Fibroblast of lung (primary cell): Measurements from ENCODE around the gene HLA-DOA. TPM values are rescaled to one million over a fixed set of nuclear protein-coding genes. Genes with fewer than 3 reads are reported as not detected.

Experiments
- DNase-seq, 2 donors: peaks; one replicate each; pipeline versions ENCODE4 v3.0.0 to v3.0.0-alpha.2; 2010; ENCODE audit warnings: low read depth in 2 of 2
- H2AFZ ChIP-seq: 2 replicates; pipeline ENCODE4 v1.5.1; 2012; ENCODE audit warnings: low read length, control low read depth, inconsistent platforms
- H3K27ac ChIP-seq: 2 replicates; pipeline ENCODE4 v1.5.1; 2011; ENCODE audit warnings: low read length, control low read depth; ENCODE audit not compliant: insufficient read depth
- H3K27me3 ChIP-seq: 2 replicates; pipeline ENCODE4 v1.5.1; 2011; ENCODE audit warnings: mild to moderate bottlenecking, low read length; ENCODE audit not compliant: control insufficient read depth, insufficient read depth
- H3K36me3 ChIP-seq: 2 replicates; pipeline ENCODE4 v1.5.1; 2011; ENCODE audit warnings: low read length; ENCODE audit not compliant: control insufficient read depth, insufficient read depth
- H3K4me1 ChIP-seq: 2 replicates; pipeline ENCODE4 v1.5.1; 2011; ENCODE audit warnings: low read length; ENCODE audit not compliant: control insufficient read depth, insufficient read depth; ENCODE audit errors: extremely low read depth
- H3K4me2 ChIP-seq: 2 replicates; pipeline ENCODE4 v1.5.1; 2011; ENCODE audit warnings: low read length, control low read depth; ENCODE audit not compliant: insufficient read depth; ENCODE audit errors: extremely low read depth
- H3K4me3 ChIP-seq, 4 experiments: fragments of 200-600 bp in 1 of 4; sonication (generic) in 1 of 4; replicated peaks in 1 of 4; 2 replicates each; pipeline ENCODE4 v1.5.1; 2011 to 2016; ENCODE audit warnings: low read length in 4 of 4, low read depth in 3 of 4, mild to moderate bottlenecking in 3 of 4, control low read depth in 2 of 4, inconsistent platforms in 1 of 4, mixed read lengths in 1 of 4; ENCODE audit not compliant: insufficient read depth in 1 of 4; ENCODE audit errors: control extremely low read depth in 1 of 4
- H3K79me2 ChIP-seq: 2 replicates; pipeline ENCODE4 v1.5.1; 2012; ENCODE audit warnings: mild to moderate bottlenecking, low read length, inconsistent platforms; ENCODE audit not compliant: control insufficient read depth, insufficient read depth
- H3K9ac ChIP-seq: 2 replicates; pipeline ENCODE4 v1.5.1; 2011; ENCODE audit warnings: mild to moderate bottlenecking, low read length, control low read depth; ENCODE audit not compliant: insufficient read depth
- H3K9me3 ChIP-seq: 2 replicates; pipeline ENCODE4 v1.5.1; 2012; ENCODE audit warnings: low read depth, low read length; ENCODE audit not compliant: control insufficient read depth, insufficient read depth
- H4K20me1 ChIP-seq: 2 replicates; pipeline ENCODE4 v1.5.1; 2011; ENCODE audit warnings: low read length; ENCODE audit not compliant: control insufficient read depth, insufficient read depth; ENCODE audit errors: extremely low read depth
- CTCF ChIP-seq, 2 donors: IDR thresholded peaks in 1 of 2; conservative IDR thresholded peaks in 1 of 2; 1 replicate in 1 of 2; 2 replicates in 1 of 2; pipeline ENCODE4 v1.5.1; 2011 to 2012; ENCODE audit warnings: low read length in 2 of 2, control low read depth in 1 of 2, inconsistent platforms in 1 of 2, low read depth in 1 of 2, mild to moderate bottlenecking in 1 of 2
- EZH2 ChIP-seq: IDR thresholded peaks from 2 replicates; pipeline ENCODE4 v1.5.1; 2012; ENCODE audit warnings: low read length, control low read depth, mild to moderate bottlenecking; ENCODE audit errors: missing control alignments
- polyA plus RNA-seq, 2 donors: library from polyadenylated mRNA; depleted of rRNA in 1 of 2; stranded (reverse) in 1 of 2; unstranded in 1 of 2; fragments of >200 nt; gene quantifications; 2 replicates each; pipeline ENCODE4 v1.2.1, GENCODE V29; 2011 to 2012; ENCODE audit warnings: missing spikeins in 1 of 2
- total RNA-seq: library from RNA; depleted of rRNA; stranded (reverse); fragments of >200 nt; gene quantifications from 2 replicates; pipeline ENCODE4 v1.2.1, GENCODE V29; 2014

Gene HLA-DOA
- total and polyA plus RNA-seq, 2 donors (not counting 1 experiment from before 2014, with no cell fraction given): not detected

- H3K79me2 ChIP-seq: no peaks in the 10 kb centered on the region
- H4K20me1 ChIP-seq: no peaks in the 10 kb centered on the region
- H3K9me3 ChIP-seq: no peaks in the 10 kb centered on the region
- no peak for DNase-seq
- peaks cover 8% of the 10 kb centered on the region for H3K27me3 ChIP-seq
- H3K4me2 ChIP-seq: no peak overlapping the region
- H3K27ac ChIP-seq: no peak overlapping the region
- H3K4me1 ChIP-seq: no peaks in the 10 kb centered on the region
- TF ChIP-seq EZH2 (no peak), CTCF (conservative IDR thresholded peaks at IDR 0.05 in 1 of 2, IDR thresholded peaks at IDR 0.05 in 1 of 2; ENCODE audit: low read depth in 1 of 2, low read length in 2 of 2) (no peak)
- no peak overlapping the region for H3K9ac ChIP-seq
- no peak overlapping the region for H3K4me3 ChIP-seq
- H3K36me3 ChIP-seq: no peaks in the 10 kb centered on the region
- no peak overlapping the region for H2AFZ ChIP-seq
Measured at GRCh38 chr6:33052627-33053026, 43.2 kb upstream of the HLA-DOA start.

DNA sequence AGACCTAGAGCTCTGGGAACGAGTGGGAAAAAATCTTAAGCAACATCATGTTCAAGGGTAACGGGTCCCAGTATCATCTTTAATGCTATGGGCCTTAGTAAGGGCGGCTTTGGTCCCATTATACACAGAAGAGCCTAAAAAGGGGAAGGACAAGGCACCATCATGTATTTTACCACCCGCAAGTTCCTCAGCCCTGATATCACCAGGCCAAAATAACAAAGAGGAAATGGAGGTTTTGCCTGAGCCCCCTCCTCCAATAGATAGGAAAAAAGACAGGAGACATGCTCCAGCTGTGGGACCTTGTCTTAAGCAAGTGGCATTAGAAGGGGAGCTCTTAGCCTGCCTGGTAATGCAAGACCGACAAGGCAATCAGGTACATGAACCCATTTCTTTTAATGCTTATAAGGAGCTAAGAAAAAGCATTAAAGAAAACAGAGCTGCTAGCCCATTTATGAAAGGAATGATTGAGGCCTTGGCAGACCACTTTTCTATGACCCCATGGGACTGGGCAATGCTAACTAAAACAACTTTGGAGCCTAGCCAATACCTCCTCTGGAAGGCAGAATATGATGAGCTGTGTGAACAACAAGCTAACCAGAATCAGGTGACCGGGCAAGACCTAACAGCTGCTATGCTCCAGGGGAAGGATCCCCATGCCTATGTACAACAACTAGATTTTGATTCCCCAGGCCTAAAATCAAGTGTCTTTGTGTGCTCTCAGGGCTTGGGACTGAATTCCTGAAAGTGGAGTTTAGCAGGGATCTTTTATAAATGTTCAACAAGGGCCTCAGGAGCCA, 40.8 kb upstream of the HLA-DOA start:
- H3K4me2 ChIP-seq: no peak overlapping the region
- no peak overlapping the region for H2AFZ ChIP-seq
- no peaks in the 10 kb centered on the region for H4K20me1 ChIP-seq
- TF ChIP-seq EZH2 (no peak), CTCF (conservative IDR thresholded peaks at IDR 0.05 in 1 of 2, IDR thresholded peaks at IDR 0.05 in 1 of 2; ENCODE audit: low read depth in 1 of 2, low read length in 2 of 2) (no peak)
- DNase-seq: no peak
- no peak overlapping the region for H3K4me3 ChIP-seq
- H3K27me3 ChIP-seq: peaks cover 12% of the 10 kb centered on the region
- H3K4me1 ChIP-seq: no peaks in the 10 kb centered on the region
- H3K79me2 ChIP-seq: no peaks in the 10 kb centered on the region
- no peaks in the 10 kb centered on the region for H3K9me3 ChIP-seq
- H3K27ac ChIP-seq: no peak overlapping the region
- H3K9ac ChIP-seq: no peak overlapping the region
- no peaks in the 10 kb centered on the region for H3K36me3 ChIP-seq

DNA sequence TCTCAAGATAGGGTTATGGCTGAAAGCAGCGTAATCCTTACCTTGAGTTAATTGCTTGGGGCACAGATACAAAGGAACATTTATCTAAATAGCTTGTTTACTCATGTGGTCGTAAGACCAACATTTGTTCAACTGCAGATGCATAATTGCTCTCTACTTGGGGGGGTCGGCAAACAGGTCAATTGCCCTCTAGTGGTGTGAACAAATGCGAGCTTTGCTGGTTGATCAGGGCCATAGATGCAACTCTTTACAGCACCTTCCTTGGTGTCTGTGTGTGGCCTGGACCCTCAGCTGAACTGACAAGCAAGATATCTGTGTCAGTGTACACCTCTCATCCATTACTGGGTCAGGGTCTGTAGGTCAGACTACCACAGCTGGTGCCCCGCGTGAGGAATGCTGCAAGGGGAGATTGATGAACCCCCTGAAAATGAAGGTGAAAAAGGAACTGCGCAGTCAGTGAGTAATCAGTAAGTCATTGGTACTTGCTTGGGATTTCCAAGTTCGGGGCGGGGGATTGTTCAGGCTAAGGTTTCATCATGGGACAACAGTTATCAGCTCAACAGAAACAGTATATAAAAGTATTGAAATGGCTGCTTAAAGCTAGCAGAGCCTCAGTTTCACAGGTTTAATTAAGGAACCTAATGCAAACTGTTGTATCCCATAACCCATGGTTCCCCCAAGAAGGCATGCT, 40.1 kb upstream of the HLA-DOA start:
- H3K27ac ChIP-seq: no peak overlapping the region
- TF ChIP-seq CTCF (conservative IDR thresholded peaks at IDR 0.05 in 1 of 2, IDR thresholded peaks at IDR 0.05 in 1 of 2; ENCODE audit: low read depth in 1 of 2, low read length in 2 of 2) (peak in 1 of 2 donors; percentile 18), EZH2 (no peak)
- H3K4me3 ChIP-seq: no peak overlapping the region
- no peaks in the 10 kb centered on the region for H3K36me3 ChIP-seq
- no peak overlapping the region for H3K4me2 ChIP-seq
- no peaks in the 10 kb centered on the region for H3K9me3 ChIP-seq
- DNase-seq: no peak
- H3K9ac ChIP-seq: no peak overlapping the region
- no peaks in the 10 kb centered on the region for H3K79me2 ChIP-seq
- peaks cover 12% of the 10 kb centered on the region for H3K27me3 ChIP-seq
- H2AFZ ChIP-seq: no peak overlapping the region
- H4K20me1 ChIP-seq: no peaks in the 10 kb centered on the region
- H3K4me1 ChIP-seq: no peaks in the 10 kb centered on the region
